Left renal pelvis (tissue), 4 donors: ENCODE measurements around the gene SLC5A10. TPM values are rescaled to one million over a fixed set of nuclear protein-coding genes. Genes with fewer than 3 reads are reported as not detected.

Experiments used
- polyA plus RNA-seq, 4 donors: library from polyadenylated mRNA; unstranded; fragments of 120-200 nt; gene quantifications; one replicate each; pipeline ENCODE4 v1.2.1, GENCODE V29; 2013; ENCODE audit not compliant: insufficient read length in 4 of 4

Gene SLC5A10
- polyA plus RNA-seq, 4 donors, result 0.15 to 0.64 (median 0.35) TPM

Other genes with a start within 250 kb of the SLC5A10 start
- 1 to 10 TPM in 1 of 4 donors, under 1 TPM in 3; 0.46 to 1.0 (median 0.61) TPM for gene FBXW10, start 208.1 kb upstream of the SLC5A10 start, polyA plus RNA-seq
- gene TVP23B, start 171.0 kb upstream of the SLC5A10 start, polyA plus RNA-seq, result 10 to 100 TPM; 45.8 to 54.1 (median 50.9) TPM
- gene PRPSAP2, start 94.0 kb upstream of the SLC5A10 start, polyA plus RNA-seq, result 10 to 100 TPM; 46.6 to 64.1 (median 58.1) TPM
- gene FAM83G, start 52.6 kb downstream of the SLC5A10 start, polyA plus RNA-seq, result 1 to 10 TPM in 3 of 4 donors, under 1 TPM in 1; 0.91 to 8.1 (median 6.0) TPM
- 1 to 10 TPM; 2.4 to 6.5 (median 5.0) TPM for gene GRAP, start 94.8 kb downstream of the SLC5A10 start, polyA plus RNA-seq
- gene GRAPL, start 175.4 kb downstream of the SLC5A10 start, polyA plus RNA-seq, result 1 to 10 TPM in 3 of 4 donors, under 1 TPM in 1; 0.98 to 7.0 (median 3.4) TPM